Chondrocyte (in vitro differentiated cells): Measurements from ENCODE around the gene SV2C. TPM values are rescaled to one million over a fixed set of nuclear protein-coding genes. Genes with fewer than 3 reads are reported as not detected.
"Not testable (repeated sequence)": the region's sequence is repeated elsewhere in the genome, so short reads cannot be mapped to it uniquely, and the experiment has no call there.

ENCODE experiments used
- DNase-seq: peaks from one replicate; pipeline ENCODE4 v3.0.0; 2021; ENCODE audit warnings: mixed read lengths, low spot score
- H3K27ac Mint-ChIP-seq: one replicate; pipeline ENCODE4 v1.8.0; 2021; ENCODE audit warnings: mild to moderate bottlenecking, moderate library complexity, mixed read lengths; ENCODE audit not compliant: unreplicated experiment
- H3K27me3 Mint-ChIP-seq: 2 replicates; pipeline ENCODE4 v1.8.0; 2021; ENCODE audit warnings: low read depth, mixed read lengths
- H3K36me3 Mint-ChIP-seq: 2 replicates; pipeline ENCODE4 v1.8.0; 2021; ENCODE audit warnings: low read depth, mixed read lengths
- H3K4me1 Mint-ChIP-seq: 2 replicates; pipeline ENCODE4 v1.8.0; 2021; ENCODE audit warnings: low read depth, mild to moderate bottlenecking, mixed read lengths
- H3K4me3 Mint-ChIP-seq: one replicate; pipeline ENCODE4 v1.8.0; 2021; ENCODE audit warnings: mild to moderate bottlenecking, moderate library complexity, mixed read lengths; ENCODE audit not compliant: unreplicated experiment
- H3K9me3 Mint-ChIP-seq: 2 replicates; pipeline ENCODE4 v1.8.0; 2021; ENCODE audit warnings: low read depth, mixed read lengths
- CTCF ChIP-seq: fragments of 200-600 bp; sonication (generic); IDR thresholded peaks from 2 replicates; pipeline ENCODE4 v1.5.0; 2021; ENCODE audit warnings: antibody characterized with exemption, mild to moderate bottlenecking, moderate library complexity
- total RNA-seq: library from RNA; stranded (reverse); gene quantifications from 3 replicates; pipeline ENCODE4 v1.2.1, GENCODE V29; 2021

The SV2C gene
- total RNA-seq, 1 donor from 2014 or later = 0.02 TPM

GRCh38 chr5:76333571-76333970, 250.4 kb downstream of the SV2C start:
- no peaks in the 10 kb centered on the region for H3K27me3 Mint-ChIP-seq
- H3K27ac Mint-ChIP-seq = no peak overlapping the region
- TF ChIP-seq CTCF = no peak
- H3K4me3 Mint-ChIP-seq = no peak overlapping the region
- no peak for DNase-seq
- peaks cover 11% of the 10 kb centered on the region for H3K4me1 Mint-ChIP-seq
- H3K36me3 Mint-ChIP-seq = no peaks in the 10 kb centered on the region
- no peaks in the 10 kb centered on the region for H3K9me3 Mint-ChIP-seq

- H3K4me1 Mint-ChIP-seq = peaks cover 11% of the 10 kb centered on the region
- H3K9me3 Mint-ChIP-seq = no peaks in the 10 kb centered on the region
- no peak overlapping the region for H3K27ac Mint-ChIP-seq
- no peak overlapping the region for H3K4me3 Mint-ChIP-seq
- H3K36me3 Mint-ChIP-seq = no peaks in the 10 kb centered on the region
- no peak for DNase-seq
- H3K27me3 Mint-ChIP-seq = no peaks in the 10 kb centered on the region
- no peak for TF ChIP-seq CTCF
Measured at GRCh38 chr5:76334574-76334973, 251.4 kb downstream of the SV2C start.

- not testable (repeated sequence) for H3K9me3 Mint-ChIP-seq, DNase-seq, H3K27ac Mint-ChIP-seq, H3K27me3 Mint-ChIP-seq, H3K4me3 Mint-ChIP-seq, H3K36me3 Mint-ChIP-seq
- peaks cover 11% of the 10 kb centered on the region for H3K4me1 Mint-ChIP-seq
Measured at GRCh38 chr5:76335451-76335850, 252.3 kb downstream of the SV2C start.

- not testable (repeated sequence) for H3K9me3 Mint-ChIP-seq, H3K36me3 Mint-ChIP-seq, H3K27ac Mint-ChIP-seq, H3K4me3 Mint-ChIP-seq, H3K27me3 Mint-ChIP-seq, DNase-seq
- peaks cover 11% of the 10 kb centered on the region for H3K4me1 Mint-ChIP-seq
Measured at GRCh38 chr5:76336253-76336809, 253.1 kb downstream of the SV2C start.

GRCh38 chr5:76337953-76338451, 254.8 kb downstream of the SV2C start:
- H3K9me3 Mint-ChIP-seq = no peaks in the 10 kb centered on the region
- no peaks in the 10 kb centered on the region for H3K36me3 Mint-ChIP-seq
- H3K27ac Mint-ChIP-seq = no peak overlapping the region
- peaks cover 11% of the 10 kb centered on the region for H3K4me1 Mint-ChIP-seq
- peak; percentile 81 for TF ChIP-seq CTCF
- no peaks in the 10 kb centered on the region for H3K27me3 Mint-ChIP-seq
- H3K4me3 Mint-ChIP-seq = no peak overlapping the region
- no peak for DNase-seq

- H3K4me3 Mint-ChIP-seq = no peak overlapping the region
- H3K9me3 Mint-ChIP-seq = no peaks in the 10 kb centered on the region
- H3K36me3 Mint-ChIP-seq = no peaks in the 10 kb centered on the region
- H3K27me3 Mint-ChIP-seq = no peaks in the 10 kb centered on the region
- TF ChIP-seq CTCF = no peak
- H3K4me1 Mint-ChIP-seq = peaks cover 11% of the 10 kb centered on the region
- no peak for DNase-seq
- no peak overlapping the region for H3K27ac Mint-ChIP-seq
Measured at GRCh38 chr5:76339919-76340318, 256.7 kb downstream of the SV2C start.
